GM19193 (cell line): ENCODE measurements around the gene ZNF821.

Experiments used
- POLR2A ChIP-seq: IDR thresholded peaks from 4 replicates; pipeline ENCODE4 v1.6.1; 2011; ENCODE audit not compliant: insufficient read depth, insufficient read length; ENCODE audit errors: extremely low read depth

The ZNF821 gene

GRCh38 chr16:71883849-71884638 is at the start of gene ZNF821:
ZNF821 (minus strand) TSS chr16:71884182; CDS start chr16:71879946, 4,236 bp downstream.
- TF ChIP-seq POLR2A, result peak; percentile 42

GRCh38 chr16:71933017-71933416 is 49.0 kb upstream of the ZNF821 start:
- no peak for TF ChIP-seq POLR2A

- no peak for TF ChIP-seq POLR2A
Observed at GRCh38 chr16:71931599-71931998, 47.6 kb upstream of the ZNF821 start.

GRCh38 chr16:71931001-71931400 is 47.0 kb upstream of the ZNF821 start:
- TF ChIP-seq POLR2A, result no peak

GRCh38 chr16:71930013-71930563 is 46.1 kb upstream of the ZNF821 start:
- TF ChIP-seq POLR2A, result no peak

GRCh38 chr16:71929048-71929447 is 45.1 kb upstream of the ZNF821 start:
- TF ChIP-seq POLR2A, result no peak

- no peak for TF ChIP-seq POLR2A
Observed at GRCh38 chr16:71927787-71928186, 43.8 kb upstream of the ZNF821 start.

- no peak for TF ChIP-seq POLR2A
Observed at GRCh38 chr16:71927383-71927782, 43.4 kb upstream of the ZNF821 start.

- no peak for TF ChIP-seq POLR2A
Observed at GRCh38 chr16:71924710-71925109, 40.7 kb upstream of the ZNF821 start.

- TF ChIP-seq POLR2A, result no peak
Observed at GRCh38 chr16:71923941-71924690, 40.1 kb upstream of the ZNF821 start.

- TF ChIP-seq POLR2A, result no peak
Observed at GRCh38 chr16:71920658-71921057, 36.7 kb upstream of the ZNF821 start.

- TF ChIP-seq POLR2A, result no peak
Observed at GRCh38 chr16:71919035-71919434, 35.1 kb upstream of the ZNF821 start.

GRCh38 chr16:71917900-71918299 is 33.9 kb upstream of the ZNF821 start:
- TF ChIP-seq POLR2A, result no peak

- no peak for TF ChIP-seq POLR2A
Observed at GRCh38 chr16:71916397-71916920, 32.5 kb upstream of the ZNF821 start.

- TF ChIP-seq POLR2A, result no peak
Observed at GRCh38 chr16:71915350-71915749, 31.4 kb upstream of the ZNF821 start.
